ENCODE results near the gene TTC9B. TPM values are rescaled to one million over a fixed set of nuclear protein-coding genes. Genes with fewer than 3 reads are reported as not detected.

Gene TTC9B
- total and polyA plus RNA-seq, 2 of the 13 experiments (the other 11 are each of a cell fraction or from before 2014, with no cell fraction given): not detected

- ChIA-PET CTCF (ENCODE audit: low intra/inter-chr PET ratio, low total read pairs) (no interaction called here), POLR2A (no interaction called here)
- TF ChIP-seq ZNF747 (CRISPR knock-in tag; IDR thresholded peaks at IDR 0.05; ENCODE audit: borderline replicate concordance) (no peak), ZNF121 (CRISPR knock-in tag; IDR thresholded peaks at IDR 0.05) (no peak)
- Histone ChIP-seq H3K79me2 (ENCODE audit: insufficient read depth, low read length) (no peaks in the 10 kb centered on the region), H3K4me2 (ENCODE audit: low read depth, low read length) (no peak overlapping the region), H4K20me1 (ENCODE audit: insufficient read depth, low read length) (no peaks in the 10 kb centered on the region), H3K9me3 (ENCODE audit: low read length) (no peaks in the 10 kb centered on the region), H3K27me3 (ENCODE audit: control insufficient read depth in 1 of 2, insufficient read depth in 2 of 2, low read length in 2 of 2) (no peaks in the 10 kb centered on the region), H3K36me3 (replicated peaks in 1 of 2; ENCODE audit: control insufficient read depth in 1 of 2, insufficient read depth in 2 of 2, low read length in 2 of 2) (peaks cover 34 to 58% of the 10 kb centered on the region in 2 experiments), H3K27ac (ENCODE audit: extremely low read length, insufficient read depth, low read length) (no peak overlapping the region), H3K4me1 (ENCODE audit: insufficient read depth, low read length) (peaks cover 20% of the 10 kb centered on the region), H2AFZ (ENCODE audit: low read length) (no peak overlapping the region), H3K4me3 (replicated peaks in 1 of 3; ENCODE audit: insufficient read depth in 1 of 3, low read depth in 2 of 3, low read length in 3 of 3) (no peak overlapping the region), H3K9ac (ENCODE audit: insufficient read depth, low read depth, low read length) (no peak overlapping the region)
- no peak for ATAC-seq
- FAIRE-seq: no peak
- 93% methylated on average over 5 of the region's 6 CpGs for WGBS (ENCODE audit: low lambda C conversion rate)
- DNase-seq (ENCODE audit: low spot score): no peak
- BruUV-seq (replicated peaks): no TSS peak
- intact Hi-C loops (cut with micrococcal nuclease; ENCODE audit: unreplicated experiment) (no loop called here), in situ Hi-C loops (cut with HindIII; ENCODE audit: extremely low pct_ligation_motif_present, low pct_unique_long_range_greater_than_20kb) (no loop called here)
Measured at GRCh38 chr19:40236366-40236765, 18.2 kb upstream of the TTC9B start.

GRCh38 chr19:40236026-40236355 is 17.8 kb upstream of the TTC9B start:
- Histone ChIP-seq H3K9me3 (ENCODE audit: low read length) (no peaks in the 10 kb centered on the region), H3K36me3 (replicated peaks in 1 of 2; ENCODE audit: control insufficient read depth in 1 of 2, insufficient read depth in 2 of 2, low read length in 2 of 2) (peaks cover 31 to 55% of the 10 kb centered on the region in 2 experiments), H3K79me2 (ENCODE audit: insufficient read depth, low read length) (no peaks in the 10 kb centered on the region), H3K4me1 (ENCODE audit: insufficient read depth, low read length) (peaks cover 23% of the 10 kb centered on the region), H2AFZ (ENCODE audit: low read length) (no peak overlapping the region), H3K4me3 (replicated peaks in 1 of 3; ENCODE audit: insufficient read depth in 1 of 3, low read depth in 2 of 3, low read length in 3 of 3) (no peak overlapping the region), H4K20me1 (ENCODE audit: insufficient read depth, low read length) (no peaks in the 10 kb centered on the region), H3K4me2 (ENCODE audit: low read depth, low read length) (no peak overlapping the region), H3K27me3 (ENCODE audit: control insufficient read depth in 1 of 2, insufficient read depth in 2 of 2, low read length in 2 of 2) (no peaks in the 10 kb centered on the region), H3K9ac (ENCODE audit: insufficient read depth, low read depth, low read length) (no peak overlapping the region), H3K27ac (ENCODE audit: extremely low read length, insufficient read depth, low read length) (no peak overlapping the region)
- no peak for FAIRE-seq
- BruUV-seq (replicated peaks): no TSS peak
- ChIA-PET POLR2A (no interaction called here), CTCF (ENCODE audit: low intra/inter-chr PET ratio, low total read pairs) (no interaction called here)
- WGBS (ENCODE audit: low lambda C conversion rate): 100% methylated on average over 6 of the region's 9 CpGs
- TF ChIP-seq POLR2AphosphoS2 (IDR thresholded peaks at IDR 0.05; ENCODE audit: low read depth, low read length): no peak
- peak; percentile 31 for TF ChIP-seq AGO2 (optimal IDR thresholded peaks at IDR 0.05; ENCODE audit: low read depth, low read length)
- no peak for TF ChIP-seq ZNF615 (CRISPR knock-in tag; IDR thresholded peaks at IDR 0.05; ENCODE audit: borderline replicate concordance)
- ATAC-seq: no peak
- no peak for DNase-seq (ENCODE audit: low spot score)
- in situ Hi-C loops (cut with HindIII; ENCODE audit: extremely low pct_ligation_motif_present, low pct_unique_long_range_greater_than_20kb) (no loop called here), intact Hi-C loops (cut with micrococcal nuclease; ENCODE audit: unreplicated experiment) (no loop called here)
